Activated naive CD8-positive, alpha-beta T cell treated with anti-CD3 and anti-CD28 coated beads, Interleukin-2, amount 50 U/mL, for 16 hours (primary cell): ENCODE data around the gene GPI.

Experiments
- DNase-seq: peaks from one replicate; pipeline ENCODE4 v3.0.0-alpha.2; 2020; ENCODE audit warnings: low read depth, low spot score

GPI gene

DNA sequence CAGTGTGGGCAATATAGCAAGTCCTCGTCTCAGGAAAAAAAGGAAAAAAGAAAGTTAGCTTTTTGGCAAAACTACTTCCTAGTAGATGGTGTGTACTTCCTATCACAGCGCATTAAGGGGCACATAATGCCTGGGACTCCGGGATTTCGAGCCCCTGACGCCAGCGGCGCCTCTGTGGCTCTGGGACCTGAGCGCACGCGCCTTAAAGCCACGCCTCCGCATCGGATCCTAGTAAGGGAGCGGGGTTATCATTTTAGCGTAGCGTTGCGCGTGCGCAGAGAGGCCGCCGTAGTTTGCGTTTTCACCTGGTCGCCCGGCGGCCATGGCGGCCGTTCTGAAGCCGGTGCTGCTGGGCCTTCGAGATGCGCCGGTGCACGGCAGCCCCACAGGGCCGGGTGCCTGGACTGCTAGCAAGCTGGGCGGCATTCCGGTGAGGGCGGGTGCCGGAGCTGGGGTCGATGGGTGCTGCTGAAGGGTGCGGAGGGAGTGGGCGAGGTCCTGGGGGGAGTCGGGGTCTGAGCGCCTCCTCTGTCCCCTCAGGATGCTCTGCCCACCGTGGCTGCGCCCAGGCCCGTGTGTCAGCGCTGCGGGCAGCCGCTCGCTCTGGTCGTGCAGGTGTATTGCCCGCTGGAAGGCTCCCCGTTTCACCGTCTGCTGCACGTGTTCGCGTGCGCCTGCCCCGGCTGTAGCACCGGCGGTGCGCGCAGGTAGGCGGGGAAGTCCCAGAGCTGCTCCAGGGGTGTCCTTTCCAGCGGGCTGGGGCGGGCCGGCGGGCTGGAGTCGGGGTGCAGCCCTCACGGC is 39.3 kb downstream of the GPI start, which contains the start of gene PDCD2L:
PDCD2L (plus strand) TSS at position 291 of the 801 bp plus-strand sequence; CDS start at position 323, 32 bp downstream.
- peak; percentile 85 for DNase-seq

DNA sequence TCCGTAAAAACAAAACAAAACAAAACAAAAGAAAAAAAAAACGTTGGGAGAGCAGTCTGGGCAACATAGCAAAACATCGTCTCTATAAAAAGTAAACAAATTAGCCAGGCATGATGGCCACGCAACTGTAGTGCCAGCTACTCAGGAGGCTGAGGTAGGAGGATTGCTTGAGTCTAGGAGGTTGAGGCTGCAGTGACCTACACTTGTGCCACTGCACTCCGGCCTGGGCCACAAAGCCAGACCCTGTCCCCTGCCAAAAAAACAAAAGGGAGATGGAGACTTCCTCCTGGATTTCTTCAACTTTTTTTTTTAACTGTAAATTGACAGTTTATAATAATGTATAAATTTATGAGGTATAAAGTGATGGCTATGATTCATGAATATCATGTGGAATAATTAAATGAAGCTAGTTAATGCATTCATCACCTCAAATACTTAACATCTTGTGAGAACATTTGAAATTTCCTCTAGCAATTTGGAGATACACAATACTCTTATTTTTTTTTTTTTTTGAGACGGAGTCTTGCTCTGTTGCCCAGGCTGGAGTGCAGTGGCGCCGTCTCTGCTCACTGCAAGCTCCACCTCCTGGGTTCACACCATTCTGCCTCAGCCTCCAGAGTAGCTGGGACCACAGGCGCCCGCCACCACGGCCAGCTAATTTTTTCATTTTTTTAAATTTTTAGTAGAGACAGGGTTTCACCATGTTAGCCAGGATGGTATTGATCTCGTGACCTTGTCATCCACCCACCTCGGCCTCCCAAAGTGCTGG is 41.1 kb downstream of the GPI start:
- no peak for DNase-seq

DNA sequence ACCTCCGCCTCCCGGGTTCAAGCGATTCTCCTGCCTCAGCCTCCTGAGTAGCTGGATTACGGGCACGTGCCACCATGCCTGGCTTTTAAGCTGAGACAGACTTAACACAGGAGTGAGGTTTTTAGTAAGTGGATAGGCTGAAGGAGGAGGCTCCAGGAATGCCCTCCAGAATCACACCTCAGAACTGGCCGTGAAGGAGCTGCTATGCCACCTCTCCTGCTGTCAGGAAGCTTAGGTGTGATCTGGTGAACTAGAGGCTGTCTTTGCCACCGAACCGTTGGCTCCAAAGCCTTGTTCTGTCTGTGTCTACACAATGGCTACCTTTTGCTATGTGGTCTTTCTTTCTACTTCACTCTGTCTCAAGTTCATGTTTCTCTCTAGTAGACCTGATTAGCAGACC is 43.4 kb downstream of the GPI start:
- no peak for DNase-seq

DNA sequence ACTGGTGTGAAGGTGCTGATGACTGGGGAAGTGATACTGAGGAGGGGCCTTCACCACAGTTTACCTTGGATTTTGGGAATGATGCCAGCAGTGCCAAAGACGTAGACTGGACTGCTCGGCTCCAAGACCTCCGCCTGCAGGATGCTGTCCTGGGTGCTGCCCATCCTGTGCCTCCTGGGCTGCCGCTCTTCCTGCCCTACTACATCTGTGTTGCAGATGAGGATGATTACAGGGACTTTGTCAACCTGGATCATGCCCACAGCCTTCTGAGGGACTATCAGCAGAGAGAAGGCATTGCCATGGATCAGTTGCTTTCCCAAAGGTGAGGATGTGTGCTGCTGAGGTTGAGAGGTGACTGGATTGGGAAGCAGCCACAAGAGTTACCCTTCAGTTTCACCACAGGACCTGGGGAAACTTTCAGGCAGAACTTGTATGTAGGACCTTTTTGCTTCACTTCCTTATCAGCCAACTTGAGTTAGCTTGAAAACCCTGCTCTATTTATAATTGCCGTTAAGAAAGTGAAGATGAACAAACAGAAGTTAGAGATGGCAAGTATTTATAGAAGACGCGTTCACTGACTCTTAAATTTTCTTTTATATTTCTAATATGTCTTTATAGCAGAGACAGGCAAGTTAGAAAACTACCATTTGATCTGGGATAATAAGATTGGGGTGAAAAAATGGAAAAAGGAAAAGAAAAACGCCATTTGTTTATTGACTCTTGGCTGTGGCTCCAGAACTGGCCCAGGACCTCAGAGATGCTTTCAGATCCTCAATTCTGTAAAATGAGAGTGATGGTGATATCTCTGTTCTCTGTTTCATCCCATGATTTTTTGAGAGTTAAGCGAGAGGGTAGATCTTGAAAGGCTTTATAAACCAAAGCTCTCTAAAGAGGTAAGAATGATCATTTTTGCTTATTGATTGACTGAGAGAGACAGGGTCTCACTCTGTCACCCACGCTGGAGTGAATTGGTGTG is 44.5 kb downstream of the GPI start:
- DNase-seq, result no peak

DNA sequence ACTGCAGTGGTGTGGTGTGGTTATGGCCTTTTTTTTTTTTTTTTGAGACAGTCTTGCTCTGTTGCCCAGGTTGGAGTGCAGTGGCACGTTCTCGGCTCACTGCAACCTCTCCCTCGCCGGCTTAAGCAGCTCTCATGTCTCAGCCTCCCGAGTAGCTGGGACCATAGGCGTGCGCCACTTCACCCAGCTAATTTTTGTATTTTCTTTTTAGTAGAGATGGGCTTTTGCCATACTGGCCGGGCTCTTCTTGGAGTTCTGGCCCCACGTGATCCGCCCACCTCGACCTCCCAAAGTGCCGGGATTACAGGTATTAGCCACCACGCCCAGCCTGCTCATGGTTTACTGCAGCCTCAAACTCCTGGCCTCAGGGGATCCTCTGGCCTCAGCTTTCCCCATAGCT is 46.2 kb downstream of the GPI start:
- DNase-seq, result no peak

DNA sequence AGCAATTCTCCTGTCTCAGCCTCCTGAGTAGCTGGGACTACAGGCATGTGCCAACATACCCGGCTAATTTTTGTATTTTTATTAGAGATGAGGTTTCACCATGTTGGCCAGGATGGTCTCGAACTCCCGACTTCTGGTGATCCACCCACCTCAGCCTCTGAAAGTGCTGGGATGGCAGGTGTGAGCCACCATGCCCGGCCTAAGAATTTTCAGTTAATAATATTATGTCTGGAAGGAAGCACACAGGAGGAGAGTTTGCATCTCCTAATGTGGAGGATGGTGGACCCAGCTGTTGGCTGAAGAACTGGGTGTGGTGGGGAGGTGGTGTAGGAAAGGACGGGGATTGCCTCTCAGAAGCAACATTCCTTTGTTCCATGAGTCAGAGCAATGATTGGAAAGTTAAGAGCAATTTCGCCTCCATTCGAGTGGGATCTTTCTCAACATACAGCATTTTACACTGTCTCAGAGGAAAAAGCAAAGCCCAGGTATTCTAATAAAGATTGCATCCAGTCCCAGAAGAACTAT is 51.1 kb downstream of the GPI start:
- no peak for DNase-seq

DNA sequence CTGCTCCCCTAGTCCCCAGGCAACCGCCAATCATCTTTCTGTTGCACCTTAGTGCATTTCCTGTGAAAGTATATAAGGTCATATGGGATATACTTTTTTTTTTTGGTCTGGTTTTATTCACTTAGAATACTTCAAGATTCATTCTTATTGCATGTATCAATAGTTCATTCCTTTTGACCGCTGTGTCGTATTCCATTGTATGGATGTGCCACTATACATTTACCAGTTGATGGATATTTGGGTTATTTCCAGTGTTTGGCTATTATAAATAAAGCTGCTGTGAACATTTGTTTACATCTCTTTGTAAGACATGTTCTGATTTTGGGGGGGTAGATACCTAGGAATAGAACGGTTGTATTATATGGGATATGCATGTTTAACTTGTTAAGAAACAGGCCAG is 53.3 kb downstream of the GPI start:
- DNase-seq, result no peak

DNA sequence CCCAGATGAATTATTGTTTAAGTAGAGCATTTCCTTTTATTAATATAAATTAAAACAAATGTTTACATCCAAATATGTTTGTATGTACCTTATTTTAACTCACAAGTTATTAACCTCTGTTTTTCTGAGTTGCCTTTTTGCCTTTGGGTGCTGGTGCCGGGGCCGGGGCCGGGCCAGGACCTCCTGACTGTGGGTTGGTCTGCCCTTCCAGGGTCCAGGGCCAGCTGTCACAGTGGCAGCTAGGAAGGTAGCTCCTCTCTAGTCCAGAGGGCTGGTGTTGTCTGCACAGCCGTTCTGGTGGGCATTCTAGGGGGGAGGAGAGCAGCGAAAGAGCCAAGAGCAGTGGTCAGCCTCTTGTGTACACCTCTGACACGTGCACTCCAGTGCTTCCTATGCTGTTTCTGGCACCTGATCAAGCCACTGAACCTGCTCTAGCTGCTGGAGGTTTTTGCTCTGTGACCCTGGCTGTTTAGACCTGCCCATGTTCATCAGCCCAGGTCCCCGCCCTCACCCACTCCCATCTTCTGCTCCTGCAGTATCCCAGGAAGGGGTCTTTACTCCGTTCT is 61.2 kb downstream of the GPI start:
- DNase-seq, result no peak

DNA sequence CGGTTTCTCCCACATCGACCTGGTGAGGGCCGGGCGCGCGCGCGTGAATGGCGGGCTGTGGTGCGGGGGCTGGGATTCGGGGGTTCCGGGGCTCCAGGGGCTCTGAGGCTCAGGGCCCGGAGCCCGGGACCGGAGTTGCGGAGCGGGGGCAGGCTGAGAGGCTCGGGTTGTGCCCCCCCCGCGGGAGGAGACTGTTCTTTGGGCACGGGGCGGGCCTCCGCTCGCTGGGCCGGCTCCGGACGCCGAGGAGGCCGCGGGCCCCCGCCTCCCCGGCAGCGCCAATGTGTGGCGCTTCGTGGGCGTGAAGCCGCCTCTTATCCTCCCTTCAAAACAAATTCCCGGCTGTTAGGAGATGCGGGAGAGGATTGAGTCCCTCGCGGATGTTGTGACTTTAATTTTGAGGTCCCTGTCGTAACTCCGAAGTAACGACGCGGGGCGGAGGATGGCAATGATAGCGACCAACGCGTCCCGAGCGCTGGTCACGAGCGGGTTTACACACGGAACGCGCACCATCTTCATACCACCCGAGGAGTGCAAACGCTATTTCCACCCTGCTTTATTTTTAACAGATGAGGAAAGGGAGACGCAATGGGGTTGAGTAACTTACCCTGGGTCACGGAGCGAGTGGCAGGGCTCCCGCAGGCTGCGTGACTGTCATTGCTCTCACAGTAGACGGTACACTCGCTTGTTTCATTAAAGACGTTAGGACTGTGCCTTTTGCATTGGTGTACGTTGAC is 63.7 kb downstream of the GPI start:
- no peak for DNase-seq

DNA sequence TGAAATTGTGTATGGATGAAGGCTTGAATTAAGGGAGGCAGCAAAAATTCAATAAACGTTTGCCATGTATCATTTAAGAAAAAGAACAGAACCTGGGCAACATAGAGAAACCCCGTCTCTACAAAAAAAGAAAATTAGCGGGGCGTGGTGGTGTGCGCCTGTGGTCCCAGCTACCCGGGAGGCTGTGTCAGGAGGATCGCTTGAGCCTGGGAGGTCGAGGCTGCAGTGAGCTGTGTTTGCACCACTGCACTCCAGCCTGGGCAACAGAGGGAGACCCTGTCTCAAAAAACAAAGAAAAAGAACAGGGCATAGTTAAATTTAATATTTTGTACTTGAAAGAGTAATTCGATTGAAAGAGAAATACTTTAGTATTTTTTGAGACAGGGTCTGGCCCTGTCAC is 64.6 kb downstream of the GPI start:
- DNase-seq, result no peak

DNA sequence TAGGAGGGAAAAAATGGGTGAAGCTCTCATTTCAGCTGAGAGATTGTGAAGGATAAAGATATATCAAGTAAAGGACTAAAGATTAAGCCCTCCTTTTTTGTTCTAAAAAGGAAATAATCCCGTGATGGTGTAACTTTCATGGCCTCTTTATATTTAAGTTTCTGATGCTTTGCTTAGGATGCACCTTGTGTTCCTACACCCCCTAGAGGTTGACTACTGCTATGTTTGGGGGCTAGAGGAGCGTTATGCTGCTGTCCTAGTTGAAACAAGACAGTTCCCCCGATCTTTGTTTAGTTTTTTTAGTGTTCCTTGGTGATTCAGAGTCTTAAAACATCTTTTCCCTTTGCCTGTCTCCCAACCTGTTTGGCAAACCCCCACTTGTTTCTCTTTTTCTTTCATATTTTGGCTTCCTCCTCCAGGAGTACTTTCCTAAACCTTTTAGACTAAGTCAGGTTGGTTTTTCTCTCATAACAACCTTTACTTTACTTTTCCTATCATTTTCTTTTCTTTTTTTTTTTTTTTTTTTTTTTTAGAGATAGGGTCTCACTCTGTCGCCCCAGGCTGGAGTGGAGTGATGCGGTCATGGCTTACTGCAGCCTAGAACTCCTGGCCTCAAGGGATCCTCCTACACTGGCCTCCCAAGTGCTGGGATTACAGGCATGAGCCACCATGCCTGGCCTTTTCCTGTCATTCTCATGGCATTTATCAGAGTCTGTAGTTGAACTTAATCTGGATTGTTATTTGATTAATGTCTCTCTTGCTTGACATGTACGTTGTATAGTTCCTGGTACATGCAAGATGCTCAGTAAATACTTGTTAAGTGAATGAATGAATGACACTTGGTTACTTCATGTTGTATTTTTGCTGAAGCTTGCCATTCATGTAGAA is 66.0 kb downstream of the GPI start:
- peak; percentile 7 for DNase-seq

DNA sequence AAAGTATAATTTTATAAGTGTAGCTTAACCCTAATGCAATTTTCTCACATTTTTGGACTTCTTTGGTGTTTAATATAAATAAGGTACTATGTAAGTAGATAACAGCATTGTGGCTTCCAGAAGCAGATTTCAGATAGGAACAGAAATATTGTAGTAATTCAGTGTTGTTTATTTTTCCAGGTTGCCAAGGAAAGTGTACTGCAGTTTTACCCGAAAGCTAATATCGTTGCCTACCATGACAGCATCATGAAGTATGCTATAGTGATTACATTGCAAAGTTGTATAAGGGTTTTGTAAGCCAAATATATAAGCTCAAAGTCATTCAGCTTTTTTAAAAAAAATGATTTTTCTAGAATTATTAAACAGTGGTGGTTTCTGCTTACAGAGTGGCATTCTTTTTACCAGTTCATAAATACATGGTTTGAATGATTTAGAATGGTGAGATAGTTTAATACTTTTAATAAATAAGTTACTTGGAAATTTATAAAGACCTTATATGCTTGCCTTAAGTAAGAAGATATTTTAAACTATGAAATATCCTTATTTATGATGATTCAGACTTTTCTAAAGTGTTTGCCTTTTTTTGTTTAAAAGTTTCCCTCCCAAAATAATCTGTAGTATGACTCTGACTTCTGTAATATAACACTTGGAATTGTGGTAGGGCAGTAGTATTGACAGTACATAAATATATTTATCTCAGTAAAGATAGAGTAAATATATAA is 66.8 kb downstream of the GPI start:
- no peak for DNase-seq

DNA sequence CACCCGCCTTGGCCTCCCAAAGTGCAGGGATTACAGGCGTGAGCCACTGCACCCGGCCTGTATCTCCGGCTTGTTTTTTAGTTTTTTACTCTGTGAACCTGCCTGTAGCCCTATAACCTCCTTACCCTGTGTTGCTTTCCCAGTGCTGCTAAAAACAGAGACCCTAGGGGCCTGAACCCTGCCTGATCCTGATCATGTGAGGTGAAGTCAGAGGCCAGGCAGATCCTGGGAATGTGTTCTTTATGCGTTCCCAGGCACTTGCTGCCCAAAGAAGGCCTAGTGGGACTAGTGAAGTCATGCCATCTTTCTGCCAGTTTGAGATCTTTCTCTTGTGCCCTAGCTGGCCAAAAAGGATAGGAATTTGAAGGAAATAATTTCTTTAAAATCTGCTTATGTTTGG is 67.8 kb downstream of the GPI start:
- no peak for DNase-seq

DNA sequence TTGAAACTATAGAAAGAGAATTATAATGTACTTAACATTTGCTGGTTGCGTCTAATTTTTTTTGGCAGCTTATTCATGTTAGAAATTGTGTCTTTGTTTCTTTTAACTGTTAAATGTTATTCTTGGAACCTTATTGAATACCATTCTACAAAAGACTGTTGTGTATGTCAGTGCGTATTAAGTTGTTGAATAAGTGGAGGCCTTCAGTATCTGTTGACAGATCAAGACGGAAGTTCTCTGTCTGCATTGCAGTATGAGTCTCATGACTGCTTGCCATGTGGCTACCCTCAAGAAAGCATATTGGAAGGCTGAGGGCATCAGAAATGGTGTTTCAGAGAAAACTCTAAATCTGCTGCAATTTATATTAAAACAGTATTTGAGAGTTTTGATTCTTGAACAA is 71.7 kb downstream of the GPI start:
- no peak for DNase-seq

DNA sequence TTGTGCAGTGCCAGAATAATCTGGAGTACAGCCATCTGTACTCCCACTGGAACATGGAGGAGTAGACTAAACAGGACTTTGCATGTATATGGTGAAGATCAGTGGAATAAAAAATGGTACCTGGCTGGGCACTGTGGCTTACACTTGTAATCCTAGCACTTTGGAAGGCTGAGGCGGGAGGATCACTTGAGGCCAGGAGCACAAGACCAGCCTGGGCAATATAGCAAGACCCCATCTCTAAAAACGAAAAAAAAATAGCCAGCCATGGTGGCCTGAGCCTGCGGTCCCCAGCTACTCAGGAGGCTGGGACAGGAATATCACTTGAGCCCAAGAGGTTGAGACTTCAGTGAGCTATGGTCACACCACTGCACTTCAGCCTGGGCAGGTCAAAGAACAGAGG is 83.2 kb downstream of the GPI start:
- DNase-seq, result no peak
